HCT116 (cell line): ENCODE measurements around the gene THTPA. TPM values are rescaled to one million over a fixed set of nuclear protein-coding genes. Genes with fewer than 3 reads are reported as not detected.

Source experiments
- ATAC-seq: fragments of 200-7000 bp; cut with Tn5 transposase; 2 replicates; pipeline ENCODE4 v1.9.1; 2020; ENCODE audit warnings: mild to moderate bottlenecking, moderate library complexity
- BruUV-seq: library from RNA; stranded (reverse); fragments of 400-500 nt; replicated peaks from 2 replicates; lab custom pipeline; 2021; lab: Mats Ljungman, UMichigan
- CTCF ChIA-PET: fragments of 300-600 bp; sonication (Branson Sonifier 250); formaldehyde crosslinking; loops from one replicate; lab custom pipeline; 2021; ENCODE audit warnings: antibody characterized with exemption; lab: Charles Lee
- POLR2A ChIA-PET: fragments of 300-600, 350-600 bp; sonication (Branson Sonifier 250); formaldehyde crosslinking; loops from one replicate; lab custom pipeline; 2021; ENCODE audit warnings: antibody characterized with exemption; lab: Charles Lee
- RAD21 ChIA-PET, 2 experiments: fragments of 300-600 bp; sonication (Branson Sonifier 250); formaldehyde crosslinking; loops; one replicate each; lab custom pipeline; 2023; ENCODE audit warnings: low total read pairs in 2 of 2; ENCODE audit not compliant: uncharacterized antibody in 2 of 2, unreplicated experiment in 2 of 2, low non-redundant PET in 1 of 2; lab: Charles Lee
- DNase-seq: peaks from one replicate; pipeline ENCODE4 v3.0.0-alpha.2; 2010; ENCODE audit warnings: low read depth, low spot score
- H2AFZ ChIP-seq: fragments of 200-600 bp; shearing (Covaris generic), sonication (generic); 2 replicates; pipeline ENCODE4 v1.6.1; 2017; ENCODE audit warnings: low read depth, mixed run types, mixed read lengths, antibody characterized with exemption, low read length; ENCODE audit not compliant: poor library complexity, severe bottlenecking
- H3K27ac ChIP-seq: 2 replicates; pipeline ENCODE4 v1.5.1; 2012; ENCODE audit warnings: low read depth, low read length
- H3K27me3 ChIP-seq: fragments of 200-600 bp; sonication (generic); 2 replicates; pipeline ENCODE4 v1.6.1; 2016; ENCODE audit warnings: mixed run types, low read length, mixed read lengths; ENCODE audit not compliant: insufficient read depth
- H3K36me3 ChIP-seq, 2 experiments: fragments of 200-500 bp in 1 of 2; fragments of 200-600 bp in 1 of 2; sonication (Bioruptor generic) in 1 of 2; sonication (generic) in 1 of 2; 2 replicates each; pipeline versions ENCODE4 v1.5.1 to v1.6.1; 2014 to 2016; ENCODE audit warnings: low read length in 2 of 2, inconsistent platforms in 1 of 2, mixed read lengths in 1 of 2, mixed run types in 1 of 2; ENCODE audit not compliant: insufficient read depth in 2 of 2, control insufficient read depth in 1 of 2
- H3K4me1 ChIP-seq, 2 experiments: fragments of 200-600 bp in 1 of 2; sonication (generic) in 1 of 2; 2 replicates each; pipeline versions ENCODE4 v1.5.1 to v1.6.1; 2012 to 2017; ENCODE audit warnings: low read length in 2 of 2, inconsistent platforms in 1 of 2, mild to moderate bottlenecking in 1 of 2, mixed read lengths in 1 of 2, mixed run types in 1 of 2, moderate library complexity in 1 of 2; ENCODE audit not compliant: insufficient read depth in 2 of 2, control insufficient read depth in 1 of 2
- H3K4me2 ChIP-seq: fragments of 200-600 bp; sonication (generic); 2 replicates; pipeline ENCODE4 v1.6.1; 2017; ENCODE audit warnings: mixed run types, low read length, mixed read lengths
- H3K4me3 ChIP-seq, 2 experiments: fragments of 200-600 bp in 1 of 2; sonication (generic) in 1 of 2; replicated peaks in 1 of 2; 2 replicates each; pipeline ENCODE4 v1.5.1; 2011 to 2016; ENCODE audit warnings: low read length in 2 of 2, control low read depth in 1 of 2, low read depth in 1 of 2, mild to moderate bottlenecking in 1 of 2, mixed read lengths in 1 of 2, mixed run types in 1 of 2
- H3K79me2 ChIP-seq: fragments of 200-600 bp; sonication (generic); 2 replicates; pipeline ENCODE4 v1.6.1; 2017; ENCODE audit warnings: mild to moderate bottlenecking, mixed run types, low read length, moderate library complexity, mixed read lengths; ENCODE audit not compliant: insufficient read depth
- H3K9ac ChIP-seq: fragments of 200-600 bp; sonication (generic); 2 replicates; pipeline ENCODE4 v1.6.1; 2016; ENCODE audit warnings: low read length, mixed read lengths
- H3K9me2 ChIP-seq: fragments of 200-600 bp; sonication (generic), shearing (Covaris generic); 2 replicates; pipeline ENCODE4 v1.6.1; 2017; ENCODE audit warnings: mixed run types, mild to moderate bottlenecking, moderate library complexity; ENCODE audit not compliant: insufficient read depth
- H3K9me3 ChIP-seq, 2 experiments: fragments of 200-500 bp in 1 of 2; fragments of 200-600 bp in 1 of 2; sonication (Bioruptor generic) in 1 of 2; sonication (generic) in 1 of 2; 2 replicates each; pipeline ENCODE4 v1.6.1; 2014 to 2017; ENCODE audit warnings: low read length in 2 of 2, mixed read lengths in 2 of 2, inconsistent platforms in 1 of 2, low read depth in 1 of 2, mild to moderate bottlenecking in 1 of 2, mixed run types in 1 of 2, moderate library complexity in 1 of 2; ENCODE audit not compliant: control insufficient read depth in 1 of 2, insufficient read depth in 1 of 2
- H4K20me1 ChIP-seq: fragments of 200-600 bp; sonication (generic), shearing (Covaris generic); 2 replicates; pipeline ENCODE4 v1.6.1; 2017; ENCODE audit warnings: mixed run types, mild to moderate bottlenecking, moderate library complexity; ENCODE audit not compliant: insufficient read depth
- CEBPB ChIP-seq: IDR thresholded peaks from 2 replicates; pipeline ENCODE4 v1.6.1; 2012; ENCODE audit warnings: low read depth
- RAD21 ChIP-seq: IDR thresholded peaks from 2 replicates; pipeline ENCODE4 v1.6.1; 2012; ENCODE audit warnings: low read depth, mild to moderate bottlenecking
- intact Hi-C: fragments of 100-400 bp; cut with micrococcal nuclease; formaldehyde crosslinking; loops from 2 replicates; pipeline ENCODE4 v1.10.0; 2022
- total RNA-seq: library from RNA; stranded (reverse); gene quantifications from one replicate; pipeline ENCODE4 v1.2.1, GENCODE V29; 2021; ENCODE audit not compliant: unreplicated experiment
- TF ChIP-seq, protein P1 (sequence below), 3 experiments: fragments of 200-600 bp in 1 of 3; sonication (generic) in 1 of 3; IDR thresholded peaks in 2 of 3; conservative IDR thresholded peaks in 1 of 3; 2 replicates each; pipeline ENCODE4 v1.5.1; 2012 to 2017; ENCODE audit warnings: low read depth in 2 of 3, low read length in 2 of 3, antibody characterized with exemption in 1 of 3, borderline replicate concordance in 1 of 3, control low read depth in 1 of 3, mild to moderate bottlenecking in 1 of 3, mixed read lengths in 1 of 3, mixed run types in 1 of 3, moderate library complexity in 1 of 3; ENCODE audit not compliant: insufficient read depth in 1 of 3

Gene THTPA
- total RNA-seq, 1 experiment from 2014 or later, result 5.8 TPM

DNA sequence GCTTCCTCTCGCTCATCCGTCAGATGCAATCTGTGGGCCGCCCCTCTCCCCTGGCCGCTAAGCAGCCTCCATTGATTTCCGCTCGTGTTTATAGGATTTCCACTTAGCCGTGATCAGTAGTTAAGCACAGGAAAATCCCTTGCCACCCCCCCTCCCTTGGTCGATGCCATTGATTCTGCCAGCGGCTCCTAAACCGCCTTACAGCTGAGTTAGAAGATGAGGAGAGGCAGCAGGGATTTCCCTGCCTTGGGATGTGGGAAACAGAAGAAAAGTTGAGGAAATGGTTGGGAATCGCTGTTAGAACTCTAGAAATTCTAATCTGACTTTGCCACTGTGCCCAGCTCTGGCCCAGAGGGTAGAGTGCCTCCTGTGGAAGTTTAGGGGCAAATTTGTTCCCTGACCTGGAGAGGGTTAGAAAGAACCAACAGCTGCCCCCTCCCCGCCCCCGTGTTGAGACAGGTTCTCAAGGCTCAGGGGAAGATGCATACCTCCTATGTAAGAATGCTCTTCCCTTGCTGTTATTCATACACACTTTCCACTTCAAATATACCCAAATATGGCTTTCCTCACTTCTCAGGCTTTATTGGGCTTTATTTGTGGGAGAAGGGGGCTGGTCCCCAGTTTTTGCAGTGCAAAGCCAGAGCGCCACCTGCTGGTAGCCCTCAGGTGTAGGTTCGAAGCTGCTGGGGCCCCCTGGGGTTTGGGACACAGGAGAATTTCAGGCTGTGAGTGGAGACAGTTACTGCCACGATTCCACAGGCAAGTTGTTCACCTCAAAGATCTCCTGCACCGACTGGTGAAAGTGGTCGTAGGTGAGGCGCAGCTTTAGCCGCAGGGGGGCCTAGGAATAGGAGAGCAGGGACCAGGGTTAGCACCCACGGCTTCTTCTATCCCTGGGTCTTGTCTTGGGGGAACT lies 3.2 kb downstream of the THTPA start:
- Histone ChIP-seq H3K79me2 (peaks cover 6% of the 10 kb centered on the region; the same call in 1 of the 2 replicates), H3K4me1 (peaks cover 5 to 18% of the 10 kb centered on the region in 2 experiments; a peak in 2 of 4 replicates), H2AFZ (no peak overlapping the region), H3K4me2 (no peak overlapping the region), H3K27me3 (no peaks in the 10 kb centered on the region), H3K9me2 (no peaks in the 10 kb centered on the region), H3K27ac (no peak overlapping the region), H3K9me3 (no peaks in the 10 kb centered on the region), H3K4me3 (no peak overlapping the region)
- RAD21 ChIA-PET, result no interaction called here
- CTCF ChIA-PET, result interaction anchor here (0.7 to 6.0 kb wide), 10 partner anchors 9 to 439 kb away, joined by 3 to 69 read pairs (median 4); partner anchors contain the start of genes AP1G2 and PABPN1
- no peak for DNase-seq
- BruUV-seq, result no TSS peak
- POLR2A ChIA-PET, result no interaction called here
- TF ChIP-seq RAD21 (peak; percentile 70), CEBPB (no peak)
- TF ChIP-seq, protein P1, sequence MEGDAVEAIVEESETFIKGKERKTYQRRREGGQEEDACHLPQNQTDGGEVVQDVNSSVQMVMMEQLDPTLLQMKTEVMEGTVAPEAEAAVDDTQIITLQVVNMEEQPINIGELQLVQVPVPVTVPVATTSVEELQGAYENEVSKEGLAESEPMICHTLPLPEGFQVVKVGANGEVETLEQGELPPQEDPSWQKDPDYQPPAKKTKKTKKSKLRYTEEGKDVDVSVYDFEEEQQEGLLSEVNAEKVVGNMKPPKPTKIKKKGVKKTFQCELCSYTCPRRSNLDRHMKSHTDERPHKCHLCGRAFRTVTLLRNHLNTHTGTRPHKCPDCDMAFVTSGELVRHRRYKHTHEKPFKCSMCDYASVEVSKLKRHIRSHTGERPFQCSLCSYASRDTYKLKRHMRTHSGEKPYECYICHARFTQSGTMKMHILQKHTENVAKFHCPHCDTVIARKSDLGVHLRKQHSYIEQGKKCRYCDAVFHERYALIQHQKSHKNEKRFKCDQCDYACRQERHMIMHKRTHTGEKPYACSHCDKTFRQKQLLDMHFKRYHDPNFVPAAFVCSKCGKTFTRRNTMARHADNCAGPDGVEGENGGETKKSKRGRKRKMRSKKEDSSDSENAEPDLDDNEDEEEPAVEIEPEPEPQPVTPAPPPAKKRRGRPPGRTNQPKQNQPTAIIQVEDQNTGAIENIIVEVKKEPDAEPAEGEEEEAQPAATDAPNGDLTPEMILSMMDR (IDR thresholded peaks at IDR 0.05 in 2 of 3, conservative IDR thresholded peaks at IDR 0.05 in 1 of 3; ENCODE audit: borderline replicate concordance in 1 of 3, insufficient read depth in 1 of 3, low read depth in 2 of 3, low read length in 2 of 3), result peak; percentile 73 to 99 (median 98)
- TF ChIP-seq, all 23 proteins: peak for 2
- intact Hi-C loops, result loop anchor here (1.0 to 5.0 kb wide), 2 partner anchors 231 to 292 kb away; no protein-coding TSS in a partner anchor
- no peaks in the 10 kb centered on the region for H4K20me1 ChIP-seq
- no peak for ATAC-seq
- H3K36me3 ChIP-seq, result peaks cover 16 to 22% of the 10 kb centered on the region in 2 experiments; a peak in 3 of 4 replicates
- H3K9ac ChIP-seq, result no peak overlapping the region
